Omental fat pad (tissue), 4 donors: ENCODE results near the gene AUTS2. TPM values are rescaled to one million over a fixed set of nuclear protein-coding genes. Genes with fewer than 3 reads are reported as not detected.

Source experiments
- ATAC-seq: fragments of 150-250 bp; one replicate; pipeline ENCODE4 v1.9.1; 2016; ENCODE audit warnings: mild to moderate bottlenecking, moderate library complexity; ENCODE audit not compliant: low FRiP score
- DNase-seq: peaks from one replicate; pipeline ENCODE4 v3.0.0-alpha.2; 2019; ENCODE audit warnings: low spot score
- CTCF ChIP-seq, 3 donors: fragments of 450-650 bp; IDR thresholded peaks; one replicate each; pipeline ENCODE4 v1.5.1; 2016 to 2017; ENCODE audit warnings: antibody characterized with exemption in 3 of 3, mild to moderate bottlenecking in 3 of 3, moderate library complexity in 2 of 3
- total RNA-seq, 4 donors: library from RNA; depleted of rRNA; stranded (reverse); fragments of >200 nt; gene quantifications; one replicate each; pipeline ENCODE4 v1.1.0, GENCODE V29; 2016

AUTS2 gene
- total RNA-seq, 4 donors from 2014 or later, result 13.2 to 27.0 (median 21.2) TPM

- DNase-seq (no peak), ATAC-seq (no peak)
- TF ChIP-seq CTCF (IDR thresholded peaks at IDR 0.05), result no peak
Measured at GRCh38 chr7:69968969-69969556, 370.8 kb downstream of the AUTS2 start.

- no peak for ATAC-seq
- DNase-seq, result no peak
- TF ChIP-seq CTCF (IDR thresholded peaks at IDR 0.05), result no peak
Measured at GRCh38 chr7:69981646-69982045, 383.4 kb downstream of the AUTS2 start.

GRCh38 chr7:69982197-69982596 lies 383.9 kb downstream of the AUTS2 start:
- TF ChIP-seq CTCF (IDR thresholded peaks at IDR 0.05), result no peak
- DNase-seq (no peak), ATAC-seq (no peak)

- no peak for TF ChIP-seq CTCF (IDR thresholded peaks at IDR 0.05)
- ATAC-seq, result no peak
Measured at GRCh38 chr7:69989551-69989950, 391.3 kb downstream of the AUTS2 start.

GRCh38 chr7:69992938-69993337 lies 394.7 kb downstream of the AUTS2 start:
- no peak for DNase-seq
- no peak for TF ChIP-seq CTCF (IDR thresholded peaks at IDR 0.05)
- ATAC-seq, result no peak

More at GRCh38 chr7:69989551-69989950, 391.3 kb downstream of the AUTS2 start:
- DNase-seq, result no peak

DNA sequence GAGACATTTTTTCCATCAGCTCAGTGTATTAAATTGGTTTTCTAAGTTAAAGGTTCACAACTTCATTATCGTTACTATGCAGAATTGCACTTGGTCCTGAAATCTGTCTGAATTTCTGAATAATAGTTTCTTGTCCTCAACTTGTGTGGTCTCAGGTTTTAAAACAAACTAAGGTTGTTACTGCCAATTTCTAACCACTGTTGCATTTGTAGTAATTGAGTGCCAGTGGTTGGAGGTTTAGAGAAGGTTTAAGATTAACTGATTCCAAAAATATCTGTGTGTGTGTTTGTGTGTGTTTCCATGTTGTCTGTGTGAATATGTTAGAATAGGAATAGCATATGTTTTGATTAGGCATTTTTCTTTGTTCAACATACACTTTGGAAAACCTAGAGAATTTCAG lies 395.9 kb downstream of the AUTS2 start:
- no peak for DNase-seq
- no peak for ATAC-seq
- no peak for TF ChIP-seq CTCF (IDR thresholded peaks at IDR 0.05)

GRCh38 chr7:69994886-69995542 lies 396.7 kb downstream of the AUTS2 start:
- DNase-seq, result no peak
- TF ChIP-seq CTCF (IDR thresholded peaks at IDR 0.05), result no peak
- ATAC-seq, result no peak
